MV-4-11 (cell line): Measurements from ENCODE around the gene FKBP15.
"Not testable (repeated sequence)": the region's sequence is repeated elsewhere in the genome, so short reads cannot be mapped to it uniquely, and the experiment has no call there.

ENCODE experiments used
- DNase-seq: peaks from one replicate; lab custom pipeline; 2025; lab: John Stamatoyannopoulos, UW

Gene FKBP15, protein sequence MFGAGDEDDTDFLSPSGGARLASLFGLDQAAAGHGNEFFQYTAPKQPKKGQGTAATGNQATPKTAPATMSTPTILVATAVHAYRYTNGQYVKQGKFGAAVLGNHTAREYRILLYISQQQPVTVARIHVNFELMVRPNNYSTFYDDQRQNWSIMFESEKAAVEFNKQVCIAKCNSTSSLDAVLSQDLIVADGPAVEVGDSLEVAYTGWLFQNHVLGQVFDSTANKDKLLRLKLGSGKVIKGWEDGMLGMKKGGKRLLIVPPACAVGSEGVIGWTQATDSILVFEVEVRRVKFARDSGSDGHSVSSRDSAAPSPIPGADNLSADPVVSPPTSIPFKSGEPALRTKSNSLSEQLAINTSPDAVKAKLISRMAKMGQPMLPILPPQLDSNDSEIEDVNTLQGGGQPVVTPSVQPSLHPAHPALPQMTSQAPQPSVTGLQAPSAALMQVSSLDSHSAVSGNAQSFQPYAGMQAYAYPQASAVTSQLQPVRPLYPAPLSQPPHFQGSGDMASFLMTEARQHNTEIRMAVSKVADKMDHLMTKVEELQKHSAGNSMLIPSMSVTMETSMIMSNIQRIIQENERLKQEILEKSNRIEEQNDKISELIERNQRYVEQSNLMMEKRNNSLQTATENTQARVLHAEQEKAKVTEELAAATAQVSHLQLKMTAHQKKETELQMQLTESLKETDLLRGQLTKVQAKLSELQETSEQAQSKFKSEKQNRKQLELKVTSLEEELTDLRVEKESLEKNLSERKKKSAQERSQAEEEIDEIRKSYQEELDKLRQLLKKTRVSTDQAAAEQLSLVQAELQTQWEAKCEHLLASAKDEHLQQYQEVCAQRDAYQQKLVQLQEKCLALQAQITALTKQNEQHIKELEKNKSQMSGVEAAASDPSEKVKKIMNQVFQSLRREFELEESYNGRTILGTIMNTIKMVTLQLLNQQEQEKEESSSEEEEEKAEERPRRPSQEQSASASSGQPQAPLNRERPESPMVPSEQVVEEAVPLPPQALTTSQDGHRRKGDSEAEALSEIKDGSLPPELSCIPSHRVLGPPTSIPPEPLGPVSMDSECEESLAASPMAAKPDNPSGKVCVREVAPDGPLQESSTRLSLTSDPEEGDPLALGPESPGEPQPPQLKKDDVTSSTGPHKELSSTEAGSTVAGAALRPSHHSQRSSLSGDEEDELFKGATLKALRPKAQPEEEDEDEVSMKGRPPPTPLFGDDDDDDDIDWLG

DNA sequence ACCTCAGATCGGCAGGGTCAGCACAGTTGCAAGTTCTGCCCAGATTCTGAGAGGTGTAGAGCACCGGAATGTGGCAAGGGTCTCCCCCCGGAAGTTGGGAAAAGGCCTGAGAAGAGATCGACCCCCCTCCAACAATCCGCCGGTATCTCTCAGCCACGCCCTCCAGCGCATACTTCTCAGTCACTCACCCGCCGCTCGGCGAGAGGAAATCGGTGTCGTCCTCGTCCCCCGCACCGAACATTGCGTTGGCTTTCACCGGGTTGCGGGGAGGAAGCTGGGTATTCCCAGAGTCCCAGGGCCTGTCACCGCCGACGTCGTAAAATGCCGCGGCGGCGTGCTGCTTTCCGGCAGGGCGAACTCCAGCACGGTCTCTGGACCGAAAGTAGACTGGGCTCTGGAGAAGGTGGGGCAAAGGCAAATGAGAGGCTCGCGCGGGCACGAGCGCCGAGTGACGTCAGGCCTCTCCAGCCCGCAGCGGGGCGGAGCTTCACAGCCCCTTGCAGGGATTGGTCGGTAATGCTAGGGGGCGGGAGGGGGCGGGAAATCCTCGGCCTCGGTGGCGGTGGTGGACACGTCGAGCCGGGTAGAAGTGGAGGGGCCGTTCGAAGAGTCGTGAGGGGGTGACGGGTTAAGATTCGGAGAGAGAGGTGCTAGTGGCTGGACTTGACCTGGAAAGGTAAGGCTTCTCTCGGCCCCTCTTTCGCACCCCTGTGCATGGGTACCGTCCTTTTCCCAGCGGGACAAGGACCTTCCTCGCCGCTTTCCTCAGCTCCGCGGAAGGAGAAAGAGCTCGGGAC is at the start of gene FKBP15, which contains the start of gene SLC31A1:
Gene FKBP15, minus strand, starts transcription at position 275 of the 797 bp plus-strand sequence. Its CDS starts 34 bp downstream, at position 241.
Gene SLC31A1, plus strand, starts transcription at position 542 of the 797 bp plus-strand sequence. CDS start 34,605 bp downstream, outside the sequence.
- DNase-seq: peak; percentile 97

DNA sequence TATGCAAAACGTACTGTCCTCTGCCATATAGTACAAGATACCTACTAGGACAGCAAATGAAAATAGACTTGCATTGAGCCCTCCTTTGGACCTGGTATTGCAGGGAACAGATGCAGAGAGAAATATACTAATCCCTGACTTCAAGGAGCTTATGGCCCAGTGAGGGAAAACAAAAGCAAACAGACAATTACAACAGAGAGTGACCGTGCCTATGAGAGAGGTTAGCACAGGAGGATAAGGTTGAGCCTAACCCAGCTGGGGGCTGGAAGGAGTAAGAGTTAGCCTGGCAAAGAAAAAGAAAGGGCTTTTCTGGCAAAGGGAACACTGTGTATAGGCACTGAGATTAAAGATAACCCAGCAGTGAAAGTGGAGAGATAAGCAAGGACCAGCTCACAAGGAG is 48.8 kb upstream of the FKBP15 start:
- no peak for DNase-seq

DNA sequence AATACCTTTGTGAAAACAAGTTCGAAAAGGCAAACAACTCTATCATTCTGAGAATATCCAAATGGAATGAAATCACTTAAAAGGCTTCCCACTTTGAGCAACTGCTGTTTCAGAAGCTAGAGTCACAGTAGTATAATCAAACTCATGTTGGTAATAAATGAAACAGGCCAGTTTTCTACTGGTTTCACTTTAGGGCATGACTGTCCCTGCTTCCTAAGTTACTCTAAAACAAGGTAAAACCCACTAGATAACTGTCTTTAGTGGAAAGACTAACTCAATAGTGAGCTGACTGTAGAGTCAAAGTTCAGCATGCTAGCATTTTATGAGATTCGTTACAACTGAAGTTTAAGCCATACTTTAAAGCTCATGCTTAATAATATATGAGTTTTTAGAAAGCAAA is 48.3 kb upstream of the FKBP15 start:
- DNase-seq: no peak

DNA sequence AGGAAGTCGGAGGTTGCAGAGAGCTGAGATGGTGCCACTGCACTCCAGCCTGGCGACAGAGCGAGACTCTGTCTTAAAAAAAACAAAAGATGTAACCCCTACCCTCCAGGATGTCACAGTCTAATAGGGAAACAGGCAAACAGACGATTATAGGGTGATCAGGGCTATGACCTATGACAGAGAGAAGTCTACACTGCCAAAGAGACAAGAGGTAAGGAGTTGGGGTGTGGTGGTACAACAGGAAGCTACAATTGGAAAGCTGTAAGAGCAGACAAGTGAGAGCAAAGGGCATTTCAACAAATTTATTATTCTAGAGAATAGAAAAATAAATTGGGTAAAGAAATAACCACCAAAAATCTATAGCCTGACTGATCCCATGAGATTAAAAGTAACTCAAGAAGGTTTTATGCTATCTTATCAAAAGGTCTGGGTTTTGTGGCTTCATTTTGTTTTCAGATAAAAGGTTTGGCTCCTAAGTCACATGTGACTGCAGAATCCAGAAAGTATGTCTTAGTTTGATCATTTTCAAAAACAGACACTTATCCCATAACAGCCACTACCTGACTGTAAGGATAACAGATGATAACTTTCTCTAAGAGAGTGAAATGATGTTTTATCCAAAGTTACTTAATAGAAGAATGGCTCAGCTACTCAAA is 47.0 kb upstream of the FKBP15 start:
- DNase-seq: no peak

DNA sequence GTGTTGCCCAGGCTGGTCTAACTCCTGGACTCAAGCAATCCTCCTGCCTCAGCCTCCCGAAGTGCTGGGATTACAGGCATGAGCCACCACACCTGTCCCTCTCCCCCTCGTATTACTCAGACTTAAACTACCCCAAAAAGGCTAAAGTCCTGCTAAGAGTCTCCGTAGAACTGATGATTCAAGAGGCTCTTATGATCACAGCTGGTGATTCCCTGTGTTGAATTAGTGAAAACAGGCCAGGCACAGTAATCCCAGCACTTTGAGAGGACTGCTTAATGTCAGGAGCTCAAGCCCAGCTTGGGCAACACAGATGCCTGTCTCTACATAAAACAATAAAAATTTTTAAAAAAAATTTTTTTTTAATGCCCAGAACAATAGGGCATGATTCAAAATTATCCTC is 45.1 kb upstream of the FKBP15 start:
- no peak for DNase-seq

DNA sequence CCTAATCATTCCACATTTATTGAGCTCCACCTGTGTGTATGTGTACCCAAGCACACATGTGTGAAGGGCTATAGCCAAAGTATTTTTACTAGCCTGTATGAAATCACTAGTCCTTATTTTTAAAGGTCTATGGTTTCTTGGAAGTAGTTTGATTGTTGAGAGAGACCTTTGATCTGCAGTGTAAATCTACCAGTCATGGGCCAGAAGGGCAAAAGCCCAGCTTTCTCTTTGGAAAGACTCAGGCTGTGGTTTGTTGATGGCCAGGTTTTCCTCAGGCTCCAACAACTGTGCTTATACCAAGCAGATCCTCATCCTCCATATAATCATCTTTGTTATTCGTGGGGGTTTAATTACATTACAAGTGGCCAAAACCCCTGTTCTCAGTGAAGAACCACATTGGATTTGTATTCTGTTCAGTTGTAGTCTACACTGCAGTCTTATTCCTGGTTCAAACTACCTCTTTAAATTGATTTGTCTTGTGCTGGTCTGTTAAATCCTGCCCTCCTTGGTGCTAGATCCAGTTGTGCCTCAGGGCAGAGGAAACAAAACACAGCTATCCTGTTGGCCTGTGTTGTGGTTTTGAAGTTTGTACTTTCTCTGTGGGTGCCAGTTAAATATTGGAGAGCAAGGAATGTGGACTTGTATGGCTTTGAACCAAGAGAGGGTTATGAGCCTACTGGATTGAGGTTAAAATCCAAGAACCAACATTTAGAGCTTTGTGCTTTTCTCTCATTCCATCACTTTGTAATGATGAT is 41.0 kb upstream of the FKBP15 start:
- no peak for DNase-seq

DNA sequence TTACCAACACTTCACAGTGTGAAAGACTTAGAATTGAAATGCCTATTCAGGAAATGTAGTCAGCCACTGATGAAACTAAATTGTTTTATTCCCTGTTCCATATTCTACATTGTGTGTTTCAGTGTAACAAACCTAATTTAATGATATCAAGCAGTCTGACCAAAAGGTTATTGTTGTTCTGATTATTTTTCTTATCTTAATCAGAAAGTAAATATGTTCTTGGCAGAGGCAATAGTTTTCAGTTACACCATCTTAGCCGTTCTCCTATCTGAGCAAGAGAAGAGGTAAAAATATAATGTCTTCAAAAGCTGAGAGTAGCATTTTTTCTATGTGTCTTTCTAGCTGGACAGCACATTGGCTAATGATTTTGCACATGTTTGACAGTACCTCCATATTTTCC is 37.2 kb upstream of the FKBP15 start:
- no peak for DNase-seq

DNA sequence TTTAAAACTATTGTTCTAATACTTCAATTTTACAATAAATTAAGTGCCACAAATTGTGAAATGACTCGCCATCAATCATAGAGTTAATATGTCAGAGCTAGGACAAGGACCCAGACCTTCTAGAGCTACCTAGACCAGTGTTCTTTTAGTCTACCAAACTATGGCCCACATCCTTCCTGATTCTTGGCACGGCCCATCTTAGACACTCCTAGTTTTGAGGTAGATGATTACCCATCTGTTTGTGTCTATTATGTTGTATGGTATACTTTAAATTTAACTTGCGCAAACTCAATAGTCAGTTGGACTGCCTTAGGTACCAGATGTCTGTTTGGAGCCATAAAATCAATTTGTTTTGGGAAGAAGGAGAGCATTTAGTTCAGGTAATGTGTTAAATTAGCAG is 36.8 kb upstream of the FKBP15 start:
- DNase-seq: no peak

DNA sequence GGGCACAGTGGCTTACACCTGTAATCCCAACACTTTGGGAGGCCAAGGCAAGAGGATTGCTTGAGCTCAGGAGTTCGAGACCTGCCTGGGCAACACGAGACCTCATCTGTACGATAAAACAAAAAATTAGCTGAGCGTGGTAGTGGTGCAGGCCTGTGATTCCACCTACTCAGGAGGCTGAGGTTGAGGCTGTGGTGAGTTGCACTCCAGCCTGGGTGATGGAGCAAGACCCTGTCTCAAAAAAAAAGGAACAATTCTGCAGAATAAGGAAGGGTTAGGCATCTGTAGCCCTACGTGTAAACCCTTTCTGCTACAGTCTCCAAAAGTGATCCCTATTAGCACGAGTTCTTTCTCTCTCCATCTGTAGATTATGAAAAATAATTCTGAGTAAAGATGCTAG is 34.4 kb upstream of the FKBP15 start:
- peak; percentile 68 for DNase-seq

DNA sequence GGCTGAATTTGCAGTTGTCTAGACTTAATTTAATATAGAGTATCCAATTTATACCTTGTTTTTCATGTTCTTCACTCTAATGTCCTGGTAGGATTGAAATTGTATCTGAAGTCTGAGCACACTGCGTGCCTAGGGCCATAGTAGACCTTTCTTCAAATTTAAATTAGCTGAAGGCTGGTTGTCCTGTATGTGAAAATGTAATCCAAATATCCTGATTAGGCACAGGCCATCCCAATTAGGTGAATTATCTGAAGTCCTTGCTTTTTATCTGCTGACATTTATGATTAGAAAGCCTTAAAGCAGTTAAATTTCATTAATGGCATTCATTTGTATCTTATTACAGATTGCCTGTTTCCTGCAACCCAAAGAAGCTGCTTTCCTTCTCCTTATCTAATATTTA is 33.9 kb upstream of the FKBP15 start:
- DNase-seq: no peak

DNA sequence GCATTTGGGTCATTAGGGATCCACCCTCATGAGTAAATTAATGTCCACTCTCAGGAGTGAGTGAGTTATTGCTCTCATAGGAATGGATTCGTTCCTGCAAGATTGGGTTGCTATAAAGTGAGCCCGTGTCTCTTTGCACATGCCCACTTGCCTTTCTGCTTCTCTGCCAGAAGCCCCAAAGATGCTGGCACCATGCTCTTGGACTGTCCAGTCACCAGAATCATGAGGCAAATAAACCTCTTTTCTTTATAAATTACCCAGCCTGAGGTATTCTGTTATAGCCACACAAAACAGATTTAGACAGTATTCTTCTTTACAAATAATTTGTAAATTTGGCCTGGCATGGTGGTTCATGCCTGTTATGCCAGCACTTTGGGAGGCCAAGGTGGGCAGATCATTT is 29.7 kb upstream of the FKBP15 start:
- no peak for DNase-seq

DNA sequence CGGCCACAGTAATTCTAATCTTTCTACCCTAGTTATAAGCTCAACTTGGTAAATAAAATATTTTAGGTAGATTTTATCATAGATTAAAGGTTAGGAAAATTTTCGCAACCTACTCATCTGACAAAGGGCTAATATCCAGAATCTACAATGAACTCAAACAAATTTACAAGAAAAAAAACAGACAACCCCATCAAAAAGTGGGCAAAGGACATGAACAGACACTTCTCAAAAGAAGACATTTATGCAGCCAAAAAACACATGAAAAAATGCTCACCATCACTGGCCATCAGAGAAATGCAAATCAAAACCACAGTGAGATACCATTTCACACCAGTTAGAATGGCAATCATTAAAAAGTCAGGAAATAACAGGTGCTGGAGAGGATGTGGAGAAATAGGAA is 28.6 kb upstream of the FKBP15 start:
- DNase-seq: not testable (repeated sequence)

DNA sequence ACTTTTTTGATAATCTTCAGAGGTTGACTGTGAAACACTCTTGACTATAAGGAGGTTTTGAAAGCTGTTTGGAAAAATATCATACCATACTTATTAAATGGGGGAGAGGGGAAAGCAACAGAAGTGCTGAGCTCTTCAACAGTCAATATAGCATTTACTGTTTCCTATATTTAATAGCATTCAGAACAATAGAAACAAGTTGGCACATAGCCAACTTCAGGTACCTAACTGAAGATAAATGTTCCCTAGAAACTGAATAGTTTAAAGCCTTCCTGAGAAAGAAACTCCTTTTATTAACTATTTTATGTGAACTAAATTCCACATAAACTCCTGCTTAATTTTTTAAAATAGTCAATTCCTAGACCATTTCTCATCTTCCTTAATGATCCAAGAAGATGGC is 26.6 kb upstream of the FKBP15 start:
- DNase-seq: no peak

DNA sequence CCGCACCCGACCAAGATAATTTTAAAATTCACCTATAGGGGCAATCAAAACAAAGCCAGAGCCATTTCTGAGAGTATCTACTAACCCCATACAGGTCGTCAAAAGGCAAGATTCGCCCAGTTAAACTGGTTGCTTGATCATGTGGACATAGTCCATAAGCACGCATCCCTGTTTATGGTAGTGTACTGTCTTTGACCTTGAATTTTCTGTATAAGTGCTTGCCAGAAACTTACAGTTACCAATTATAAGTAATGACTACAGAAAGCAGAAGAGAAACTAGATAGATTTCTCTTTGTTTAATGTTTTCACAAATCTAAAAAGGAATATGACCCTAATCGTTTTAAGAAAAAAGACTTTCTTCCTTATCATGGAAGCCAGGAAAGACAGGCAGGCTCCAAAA is 25.9 kb upstream of the FKBP15 start:
- DNase-seq: peak; percentile 65

DNA sequence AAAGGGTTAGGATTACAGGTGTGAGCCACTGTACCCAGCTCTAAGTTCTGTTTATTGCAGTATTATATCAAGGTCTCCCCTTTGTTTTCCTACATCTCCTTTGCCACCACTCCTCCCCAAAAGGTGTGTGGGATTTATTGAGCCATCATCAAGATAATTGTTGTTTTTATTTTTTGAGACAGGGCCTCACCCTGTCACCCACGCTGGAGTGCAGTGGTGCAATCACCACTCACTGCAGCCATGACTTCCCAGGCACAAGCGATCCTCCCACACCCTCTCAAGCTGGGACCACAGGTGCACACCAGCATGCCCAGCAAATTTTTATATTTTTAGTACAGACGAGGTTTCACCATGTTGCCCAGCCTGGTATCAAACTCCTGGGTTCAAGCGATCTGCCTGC is 24.8 kb upstream of the FKBP15 start:
- no peak for DNase-seq

DNA sequence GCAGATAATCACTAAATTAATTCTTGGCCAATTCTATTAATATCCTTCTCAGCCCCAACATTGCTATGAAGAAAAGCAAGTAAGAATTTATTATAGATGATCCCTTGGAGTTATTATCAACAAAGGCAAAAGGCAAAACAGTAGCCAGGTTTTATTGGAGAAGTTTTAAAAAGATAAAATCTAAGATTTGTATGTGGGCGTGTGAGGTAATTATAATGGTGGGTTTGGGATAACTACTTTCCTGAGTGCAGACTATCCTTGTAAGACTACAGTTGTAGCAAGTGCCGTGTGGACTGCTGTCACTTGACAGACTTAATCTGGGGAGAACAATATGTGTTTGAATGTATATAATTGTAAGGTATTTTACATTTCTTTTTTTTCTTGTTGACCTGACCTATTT is 23.5 kb upstream of the FKBP15 start:
- no peak for DNase-seq

DNA sequence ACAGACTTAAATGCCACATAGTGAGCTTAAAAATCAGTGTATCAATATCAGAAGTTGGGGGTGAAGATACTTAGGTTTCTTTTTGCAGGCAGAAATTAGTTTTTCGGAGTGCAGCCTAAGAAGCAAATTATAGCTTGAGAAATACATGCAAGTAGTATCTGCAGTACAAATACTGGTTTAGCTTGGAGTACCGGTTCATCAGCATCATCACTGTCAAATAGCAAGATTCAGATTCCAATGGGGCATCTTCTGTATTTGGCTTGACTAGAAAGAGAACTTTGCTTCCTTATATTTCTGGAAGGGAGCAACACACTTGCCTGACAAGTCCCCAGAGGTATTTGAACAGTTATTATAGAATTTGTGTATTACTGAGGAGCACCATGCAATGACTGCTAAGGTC is 20.1 kb upstream of the FKBP15 start:
- no peak for DNase-seq

DNA sequence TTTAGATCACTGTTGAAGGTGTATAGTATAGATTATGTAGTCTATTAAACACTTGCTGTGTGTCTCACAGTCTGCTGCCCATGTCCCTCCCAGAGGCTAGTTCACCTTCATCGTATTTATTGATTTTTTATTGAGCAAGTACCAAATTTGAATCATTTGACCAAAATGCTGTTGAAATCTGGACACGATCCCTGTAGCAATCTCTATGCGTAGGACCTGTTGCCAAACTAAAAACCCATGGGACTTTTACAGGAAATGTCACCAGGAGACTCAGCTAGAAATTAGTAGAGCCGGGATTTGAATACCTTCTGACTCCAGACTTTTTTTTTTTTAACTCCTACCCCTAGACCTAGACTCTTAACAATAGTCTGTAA is 17.8 kb upstream of the FKBP15 start:
- no peak for DNase-seq

DNA sequence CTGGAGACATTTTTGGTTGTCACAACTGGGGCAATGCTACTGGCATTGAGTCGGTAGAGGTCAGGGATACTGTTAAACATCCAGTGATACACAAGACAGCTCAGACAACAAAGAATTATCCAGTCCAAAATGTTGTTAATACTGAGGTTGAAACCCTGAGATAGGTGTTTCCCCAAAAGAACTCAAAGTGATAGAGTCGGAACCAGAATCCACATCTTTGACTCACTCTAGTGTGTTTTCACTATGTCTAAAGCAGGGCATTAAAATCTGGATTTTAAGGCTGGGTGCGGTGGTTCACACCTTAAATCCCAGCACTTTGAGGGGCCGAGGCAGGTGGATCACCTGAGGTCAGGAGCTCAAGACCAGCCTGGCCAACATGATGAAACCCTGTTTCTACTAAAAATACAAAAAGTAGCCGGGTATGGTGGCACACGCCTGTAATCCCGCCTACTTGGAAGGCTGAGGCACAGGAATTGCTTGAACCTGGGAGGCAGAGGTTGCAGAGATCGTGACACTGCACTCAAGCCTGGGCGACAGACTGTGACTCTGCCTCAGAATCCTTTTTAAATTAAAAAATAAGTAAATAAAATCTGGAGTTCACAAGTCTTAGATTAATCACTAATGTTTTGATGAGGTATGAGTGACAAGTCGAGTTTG is 17.3 kb upstream of the FKBP15 start:
- DNase-seq: no peak

DNA sequence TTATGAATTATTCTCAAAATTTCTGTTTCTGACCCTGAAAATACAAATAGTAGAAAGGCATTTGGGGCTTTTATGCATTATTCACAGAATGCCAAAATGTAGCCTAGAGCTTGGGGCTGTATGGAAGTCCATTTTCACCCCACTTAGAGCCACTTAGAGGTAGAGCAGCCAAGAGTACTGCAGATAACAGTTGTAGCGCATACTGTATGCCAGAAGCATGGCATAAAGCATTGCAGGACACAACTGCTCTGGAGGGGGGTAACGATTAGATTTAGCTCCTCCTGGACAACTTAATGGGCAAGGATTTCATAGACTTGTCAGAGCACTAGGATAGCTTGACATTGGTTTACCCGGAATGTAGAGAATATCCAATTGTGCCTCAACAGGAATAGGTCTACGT is 15.9 kb upstream of the FKBP15 start:
- DNase-seq: no peak
